Transverse colon (tissue), 4 donors: ENCODE data around the gene ISYNA1. TPM values are rescaled to one million over a fixed set of nuclear protein-coding genes. Genes with fewer than 3 reads are reported as not detected.

ENCODE experiments used
- DNase-seq: peaks from one replicate; pipeline ENCODE4 v3.0.0-alpha.2; 2019
- H3K27ac ChIP-seq, 4 donors: fragments of 200-600 bp; sonication (generic); 2 replicates each; pipeline ENCODE4 v1.5.1; 2016 to 2018; ENCODE audit warnings: inconsistent platforms in 4 of 4
- H3K27me3 ChIP-seq: fragments of 200-600 bp; sonication (generic); 2 replicates; pipeline ENCODE4 v1.5.1; 2017; ENCODE audit warnings: inconsistent platforms
- H3K36me3 ChIP-seq, 4 donors: fragments of 200-600 bp; sonication (generic); 2 replicates each; pipeline ENCODE4 v1.5.1; 2017 to 2019; ENCODE audit warnings: inconsistent platforms in 4 of 4
- H3K4me1 ChIP-seq, 4 donors: fragments of 200-600 bp; sonication (generic); 2 replicates each; pipeline ENCODE4 v1.5.1; 2017 to 2020; ENCODE audit warnings: inconsistent platforms in 4 of 4
- H3K4me3 ChIP-seq, 4 donors: fragments of 200-600 bp; sonication (generic); 1 replicate in 1 of 4; 2 replicates in 3 of 4; pipeline versions ENCODE4 v1.5.1 to v1.6.1; 2017 to 2019; ENCODE audit warnings: inconsistent platforms in 4 of 4
- H3K9me3 ChIP-seq, 2 donors: fragments of 200-600 bp; sonication (generic); 2 replicates each; pipeline ENCODE4 v1.5.1; 2017 to 2019; ENCODE audit warnings: inconsistent platforms in 2 of 2
- CTCF ChIP-seq, 5 experiments: fragments of 200-600 bp in 3 of 5; fragments of 450-650 bp in 2 of 5; sonication (generic) in 3 of 5; IDR thresholded peaks; 1 replicate in 2 of 5; 2 replicates in 3 of 5; pipeline ENCODE4 v1.5.1; 2016 to 2017; ENCODE audit warnings: antibody characterized with exemption in 5 of 5, inconsistent platforms in 3 of 5, mild to moderate bottlenecking in 2 of 5, moderate library complexity in 1 of 5
- EP300 ChIP-seq: sonication (generic); formaldehyde crosslinking; IDR thresholded peaks from one replicate; pipeline ENCODE4 v1.6.1; 2017; ENCODE audit warnings: antibody characterized with exemption, low read depth
- POLR2A ChIP-seq: fragments of 450-650 bp; IDR thresholded peaks from one replicate; pipeline ENCODE4 v1.6.1; 2016; ENCODE audit warnings: antibody characterized with exemption, mild to moderate bottlenecking, moderate library complexity
- POLR2AphosphoS5 ChIP-seq, 3 donors: sonication (generic); formaldehyde crosslinking; IDR thresholded peaks; one replicate each; pipeline ENCODE4 v1.6.1; 2016; ENCODE audit warnings: antibody characterized with exemption in 3 of 3
- WGBS, 2 donors: methylation state at CpG; one replicate each; pipeline ENCODE4 v1.1.5; 2018; ENCODE audit warnings: low coverage in 1 of 2; 5-methylcytosine and 5-hydroxymethylcytosine counted together
- in situ Hi-C, 4 donors: fragments of 200-750 bp; cut with MboI; loops; one replicate each; pipeline versions ENCODE4 v1.15.0 to v1.15.1; 2017; ENCODE audit warnings: low sequenced_read_pairs in 3 of 4, low pct_ligation_motif_present in 1 of 4, low pct_unique_long_range_greater_than_20kb in 1 of 4
- intact Hi-C: fragments of 100-400 bp; cut with DNase I; formaldehyde crosslinking; loops from one replicate; pipeline ENCODE4 v1.15.1; 2023; ENCODE audit warnings: low total_unique reads
- total RNA-seq, 4 donors: library from RNA; depleted of rRNA; stranded (reverse); fragments of >200 nt; gene quantifications; one replicate each; pipeline ENCODE4 v1.1.0, GENCODE V29; 2016

Gene ISYNA1
- total RNA-seq, 4 donors from 2014 or later = 3.0 to 15.1 (median 8.8) TPM

- no peaks in the 10 kb centered on the region for H3K27me3 ChIP-seq
These were observed 43.7 kb upstream of the ISYNA1 start for GRCh38 chr19:18481505-18482222.

DNA sequence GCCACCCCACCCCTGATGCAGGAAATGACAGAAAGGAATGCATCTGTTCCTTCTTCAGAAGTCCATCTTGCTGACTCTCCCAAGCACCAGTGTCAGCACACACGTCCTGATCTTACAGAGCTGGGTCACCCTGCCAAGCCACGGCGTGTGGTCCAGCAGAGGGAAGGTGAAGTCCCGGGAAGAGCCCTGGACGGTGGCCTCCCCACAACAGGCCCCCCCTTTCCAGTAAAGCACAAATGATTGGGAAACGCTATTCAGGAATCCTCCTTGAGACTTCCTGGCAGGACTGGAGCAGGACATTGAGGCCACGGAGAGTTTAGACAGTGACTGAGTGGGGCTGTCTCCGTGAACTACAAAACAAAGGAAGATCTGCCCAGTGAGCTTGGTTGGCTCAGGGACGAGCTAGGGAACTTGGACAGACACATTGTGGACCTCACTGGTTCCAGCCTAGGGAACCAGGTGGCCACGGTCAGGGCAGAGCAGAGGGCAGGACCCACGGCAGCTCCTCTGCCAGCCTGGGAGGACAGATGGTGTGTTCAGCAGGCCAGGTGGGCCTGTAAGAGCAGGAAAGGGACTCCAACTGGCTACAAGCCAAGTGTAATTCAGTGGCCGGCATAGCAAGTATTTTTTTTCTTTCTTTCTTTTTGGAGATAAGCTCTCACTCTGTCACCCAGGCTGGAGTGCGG, 42.2 kb upstream of the ISYNA1 start:
- TF ChIP-seq EP300 (peak; percentile 96), POLR2A (no peak), POLR2AphosphoS5 (IDR thresholded peaks at IDR 0.05) (peak; percentile 81 to 88 (median 85)), CTCF (IDR thresholded peaks at IDR 0.05) (no peak)
- Histone ChIP-seq H3K9me3 (no peaks in the 10 kb centered on the region), H3K4me3 (no peak overlapping the region), H3K36me3 (no peaks in the 10 kb centered on the region), H3K27ac (peak overlapping the region; percentile 80 to 88 (median 84)), H3K27me3 (no peaks in the 10 kb centered on the region), H3K4me1 (peaks cover 33 to 80% (median 57%) of the 10 kb centered on the region in 4 donors)
- 46 to 61% methylated on average over 4 to 13 of the region's 13 CpGs for WGBS, 2 donors
- intact Hi-C loops = loop anchor here (5.0 kb wide), 1 partner anchor 37 kb away; no protein-coding TSS in a partner anchor
- in situ Hi-C loops = no loop called here
- DNase-seq = peak; percentile 68

More at GRCh38 chr19:18481505-18482222, 43.7 kb upstream of the ISYNA1 start:
- WGBS, 2 donors = 86% methylated on average over 12 of the region's 12 CpGs; no CpG with 5 or more reads in 1 of the 2 donors
- H3K9me3 ChIP-seq = no peaks in the 10 kb centered on the region
- TF ChIP-seq EP300 = no peak
- no peak for TF ChIP-seq POLR2A
- TF ChIP-seq CTCF (IDR thresholded peaks at IDR 0.05) = no peak
- TF ChIP-seq POLR2AphosphoS5 (IDR thresholded peaks at IDR 0.05) = no peak
- peak overlapping the region in 3 of 4 donors; percentile 82 to 88 (median 85) for H3K27ac ChIP-seq
- no peak for DNase-seq
- H3K4me1 ChIP-seq = peaks cover 42 to 80% (median 60%) of the 10 kb centered on the region in 4 donors
- H3K4me3 ChIP-seq = no peak overlapping the region
- intact Hi-C loops (loop anchor here (5.0 kb wide), 1 partner anchor 36 kb away; no protein-coding TSS in a partner anchor), in situ Hi-C loops (no loop called here)
- H3K36me3 ChIP-seq = no peaks in the 10 kb centered on the region

DNA sequence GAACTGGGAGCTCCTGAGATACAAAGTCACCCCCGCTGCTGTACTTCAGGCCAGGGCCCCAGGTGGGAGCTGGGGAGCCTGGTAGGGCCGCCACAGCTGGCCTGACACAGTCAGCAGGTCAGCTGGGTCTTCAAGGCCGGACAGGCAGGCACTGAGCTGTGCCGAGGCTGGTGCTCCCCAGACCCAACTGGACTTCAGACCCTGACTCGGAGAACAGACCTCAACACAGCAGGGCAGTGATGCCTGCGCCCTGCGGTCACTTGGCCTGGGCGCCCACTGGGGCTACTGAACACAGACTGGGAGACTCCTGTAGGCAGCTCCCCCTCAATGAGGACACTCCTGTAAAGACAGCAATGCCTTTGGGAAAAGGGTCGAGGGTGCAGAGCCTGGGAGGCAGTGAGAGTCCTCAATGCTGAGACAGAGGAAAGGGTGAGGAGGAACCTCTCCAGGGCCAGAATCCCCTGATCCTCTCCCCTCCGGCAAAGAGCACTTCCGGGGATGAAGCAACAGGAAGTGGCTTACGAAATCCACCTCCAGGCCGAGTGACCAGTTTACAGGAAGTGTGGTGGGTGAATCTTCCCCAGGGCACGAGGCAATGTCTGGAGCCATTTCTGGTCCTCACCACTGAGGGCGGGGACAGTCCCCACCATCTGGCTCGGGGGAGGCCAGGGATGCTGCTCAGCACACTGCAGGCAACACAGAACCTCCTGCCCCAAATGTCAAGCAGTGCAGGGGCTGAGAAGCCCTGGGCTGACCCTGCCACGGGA, 40.8 kb upstream of the ISYNA1 start:
- Histone ChIP-seq H3K27me3 (no peaks in the 10 kb centered on the region), H3K27ac (peak overlapping the region; percentile 80 to 88 (median 84)), H3K36me3 (no peaks in the 10 kb centered on the region), H3K4me1 (peaks cover 44 to 80% (median 61%) of the 10 kb centered on the region in 4 donors), H3K4me3 (no peak overlapping the region), H3K9me3 (no peaks in the 10 kb centered on the region)
- TF ChIP-seq EP300 (peak; percentile 87), POLR2A (no peak), POLR2AphosphoS5 (IDR thresholded peaks at IDR 0.05) (peak; percentile 73 to 77 (median 73))
- in situ Hi-C loops (no loop called here), intact Hi-C loops (loop anchor here (5.0 kb wide), 1 partner anchor 484 kb away; no protein-coding TSS in a partner anchor)
- WGBS, 2 donors = 62 to 63% methylated on average over 1 to 16 of the region's 17 CpGs
- DNase-seq = peak; percentile 76

GRCh38 chr19:18477974-18478373, 40.0 kb upstream of the ISYNA1 start:
- Histone ChIP-seq H3K4me3 (no peak overlapping the region), H3K4me1 (peaks cover 48 to 76% (median 64%) of the 10 kb centered on the region in 4 donors), H3K27me3 (no peaks in the 10 kb centered on the region), H3K27ac (peak overlapping the region; percentile 80 to 88 (median 84)), H3K36me3 (no peaks in the 10 kb centered on the region), H3K9me3 (no peaks in the 10 kb centered on the region)
- intact Hi-C loops = loop anchor here (5.0 kb wide), 1 partner anchor 484 kb away; no protein-coding TSS in a partner anchor
- WGBS, 2 donors = 80 to 84% methylated on average over 1 to 8 of the region's 8 CpGs
- no peak for DNase-seq
- TF ChIP-seq CTCF (IDR thresholded peaks at IDR 0.05) (no peak), EP300 (no peak), POLR2AphosphoS5 (IDR thresholded peaks at IDR 0.05) (no peak), POLR2A (no peak)
- in situ Hi-C loops = no loop called here
